Activated CD4-positive, alpha-beta T cell treated with anti-CD3 and anti-CD28 coated beads, Interleukin-2, Interleukin-4, amounts not matched to agents 100 ng/mL and 50 ng/mL, durations not matched to agents 16 hours and 8 hours (primary cell): Measurements from ENCODE around the gene NCOA3.

Source experiments
- DNase-seq: peaks from one replicate; pipeline ENCODE4 v3.0.0-alpha.2; 2020; ENCODE audit warnings: low spot score

The NCOA3 gene

DNA sequence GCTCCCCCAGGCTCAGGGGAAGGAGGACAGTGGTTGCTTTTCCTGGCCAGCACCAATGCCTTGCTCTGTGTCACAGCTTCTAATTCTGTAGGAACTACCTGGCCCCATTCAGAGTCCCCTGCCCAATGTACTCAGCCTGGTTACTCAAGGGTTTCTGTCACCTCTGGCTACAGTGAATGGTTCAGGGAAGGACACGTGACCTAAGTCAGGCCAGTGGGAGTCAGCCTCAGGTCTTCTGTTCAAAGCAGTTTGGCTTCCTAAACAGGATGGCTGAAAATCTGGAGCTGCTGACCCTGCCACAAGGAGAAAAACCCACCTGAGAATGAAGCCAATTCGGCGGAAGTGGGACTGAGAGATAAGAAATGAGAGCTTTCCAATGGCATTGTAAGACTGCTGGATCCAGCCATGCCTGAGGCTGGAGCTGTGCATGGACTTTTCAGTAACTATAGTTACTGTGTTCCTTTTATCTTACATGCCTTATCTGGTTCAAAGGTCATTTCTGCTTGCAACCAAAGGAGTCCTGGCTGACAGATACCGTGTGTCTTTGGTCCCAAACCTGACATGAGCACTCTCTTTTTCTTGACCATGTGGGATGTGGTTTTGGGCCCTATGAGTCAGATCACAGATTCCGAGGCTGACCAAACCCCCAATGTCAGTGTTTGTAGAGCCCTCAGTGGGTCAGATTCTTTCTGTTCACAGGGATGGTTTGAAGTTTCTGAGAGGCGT lies 179.3 kb downstream of the NCOA3 start:
- no peak for DNase-seq

GRCh38 chr20:47682028-47682783 lies 180.5 kb downstream of the NCOA3 start:
- no peak for DNase-seq

GRCh38 chr20:47682916-47683315 lies 181.2 kb downstream of the NCOA3 start:
- no peak for DNase-seq

GRCh38 chr20:47684306-47685080 lies 182.8 kb downstream of the NCOA3 start:
- DNase-seq = no peak

GRCh38 chr20:47686545-47686944 lies 184.9 kb downstream of the NCOA3 start:
- DNase-seq = no peak

GRCh38 chr20:47687095-47687987 lies 185.7 kb downstream of the NCOA3 start:
- no peak for DNase-seq

- DNase-seq = no peak
Observed at GRCh38 chr20:47688385-47689381, 187.0 kb downstream of the NCOA3 start.

- no peak for DNase-seq
Observed at GRCh38 chr20:47689731-47690130, 188.0 kb downstream of the NCOA3 start.

GRCh38 chr20:47691625-47692024 lies 189.9 kb downstream of the NCOA3 start:
- no peak for DNase-seq

GRCh38 chr20:47694021-47694818 lies 192.5 kb downstream of the NCOA3 start:
- no peak for DNase-seq

DNA sequence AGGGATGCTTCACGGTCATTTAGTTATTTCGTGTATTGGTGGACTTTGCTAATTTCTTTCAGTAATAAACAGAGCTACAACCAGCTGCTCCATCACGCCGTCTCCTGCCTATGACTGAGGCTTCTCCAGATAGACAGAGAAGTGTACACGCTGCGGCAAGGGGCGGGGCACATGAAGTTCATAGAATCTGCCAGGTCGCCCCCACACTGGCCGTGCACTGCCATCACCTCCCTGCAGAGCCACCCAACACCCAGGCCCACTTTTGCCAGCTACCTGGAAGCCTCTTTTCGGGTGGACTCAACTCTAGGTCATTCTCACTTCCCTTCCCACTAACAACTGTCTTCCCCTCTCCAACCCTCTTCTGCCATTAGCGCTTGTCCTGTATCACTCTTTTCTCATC lies 195.2 kb downstream of the NCOA3 start:
- no peak for DNase-seq

DNA sequence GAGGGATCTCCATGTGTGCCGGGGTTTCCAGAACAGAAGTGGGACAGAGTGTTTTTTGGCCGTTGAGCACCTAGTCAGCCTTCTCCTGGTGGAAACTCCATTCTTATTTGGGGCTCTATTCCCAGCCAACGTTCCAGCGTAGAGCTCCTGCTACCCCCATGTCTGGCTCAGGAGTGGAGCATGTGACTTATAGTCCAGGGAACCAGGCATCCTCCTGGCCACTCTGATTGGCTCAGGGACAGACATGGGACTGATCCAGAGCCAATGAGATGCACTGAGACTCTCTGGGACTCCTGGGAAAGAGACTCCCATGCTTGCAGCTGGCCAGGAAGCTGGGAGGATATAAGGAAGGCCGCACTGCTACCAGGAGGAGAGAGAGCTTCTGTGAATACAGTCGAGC lies 196.5 kb downstream of the NCOA3 start:
- no peak for DNase-seq

GRCh38 chr20:47699818-47700217 lies 198.1 kb downstream of the NCOA3 start:
- no peak for DNase-seq

GRCh38 chr20:47700327-47700726 lies 198.6 kb downstream of the NCOA3 start:
- no peak for DNase-seq

- DNase-seq = no peak
Observed at GRCh38 chr20:47701612-47702011, 199.9 kb downstream of the NCOA3 start.

- DNase-seq = no peak
Observed at GRCh38 chr20:47703748-47704147, 202.1 kb downstream of the NCOA3 start.

- DNase-seq = no peak
Observed at GRCh38 chr20:47704746-47705496, 203.2 kb downstream of the NCOA3 start.

- no peak for DNase-seq
Observed at GRCh38 chr20:47705497-47705856, 203.8 kb downstream of the NCOA3 start.

DNA sequence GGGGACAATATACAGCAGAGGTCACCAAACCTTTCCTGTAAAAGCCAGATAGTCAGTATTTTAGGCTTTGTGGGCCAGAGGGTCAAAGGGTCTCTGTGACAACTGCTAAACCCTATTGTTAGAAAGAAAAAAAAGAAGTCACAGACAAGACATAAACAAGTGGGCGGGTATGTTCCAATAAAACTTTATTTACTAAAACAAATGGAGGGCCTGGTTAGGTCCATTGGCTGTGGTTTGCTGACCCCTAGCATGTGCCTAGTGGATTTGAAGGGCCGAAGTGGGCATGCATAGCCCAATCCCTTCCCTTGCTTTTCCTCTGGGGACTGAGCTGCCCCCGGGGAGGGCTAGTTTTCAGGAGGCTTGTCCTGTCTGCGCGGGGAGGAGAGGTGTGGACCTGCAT lies 204.7 kb downstream of the NCOA3 start:
- DNase-seq = no peak
